ENCODE results near the gene METTL16.

METTL16 gene

GRCh38 chr17:2419486-2419885 is 92.2 kb downstream of the METTL16 start:
- TF ChIP-seq CTCF (IDR thresholded peaks at IDR 0.05; ENCODE audit: low read depth, low read length): no peak
- DNase-seq (ENCODE audit: low read depth in 2 of 2): no peak
- no peak overlapping the region for H3K4me3 ChIP-seq (replicated peaks in 1 of 2; ENCODE audit: low read depth in 2 of 2, low read length in 2 of 2)

- no peak overlapping the region for H3K4me3 ChIP-seq (replicated peaks in 1 of 2; ENCODE audit: low read depth in 2 of 2, low read length in 2 of 2)
- TF ChIP-seq CTCF (IDR thresholded peaks at IDR 0.05; ENCODE audit: low read depth, low read length): no peak
- DNase-seq (ENCODE audit: low read depth in 2 of 2): no peak
Observed at GRCh38 chr17:2418572-2418971, 93.1 kb downstream of the METTL16 start.

- peak; percentile 93 to 94 for DNase-seq (ENCODE audit: low read depth in 2 of 2)
- H3K4me3 ChIP-seq (replicated peaks in 1 of 2; ENCODE audit: low read depth in 2 of 2, low read length in 2 of 2): no peak overlapping the region
- peak; percentile 93 for TF ChIP-seq CTCF (IDR thresholded peaks at IDR 0.05; ENCODE audit: low read depth, low read length)
Observed at GRCh38 chr17:2416010-2416734, 95.5 kb downstream of the METTL16 start.

- H3K4me3 ChIP-seq (replicated peaks in 1 of 2; ENCODE audit: low read depth in 2 of 2, low read length in 2 of 2): no peak overlapping the region
- TF ChIP-seq CTCF (IDR thresholded peaks at IDR 0.05; ENCODE audit: low read depth, low read length): no peak
- no peak for DNase-seq (ENCODE audit: low read depth in 2 of 2)
Observed at GRCh38 chr17:2415081-2415480, 96.6 kb downstream of the METTL16 start.

GRCh38 chr17:2414446-2415064 is 97.1 kb downstream of the METTL16 start:
- DNase-seq (ENCODE audit: low read depth in 2 of 2): no peak
- H3K4me3 ChIP-seq (replicated peaks in 1 of 2; ENCODE audit: low read depth in 2 of 2, low read length in 2 of 2): no peak overlapping the region
- no peak for TF ChIP-seq CTCF (IDR thresholded peaks at IDR 0.05; ENCODE audit: low read depth, low read length)

GRCh38 chr17:2412561-2413021 is 99.1 kb downstream of the METTL16 start:
- no peak for TF ChIP-seq CTCF (IDR thresholded peaks at IDR 0.05; ENCODE audit: low read depth, low read length)
- DNase-seq (ENCODE audit: low read depth in 2 of 2): peak; percentile 42 to 67
- H3K4me3 ChIP-seq (replicated peaks in 1 of 2; ENCODE audit: low read depth in 2 of 2, low read length in 2 of 2): no peak overlapping the region

All from cardiac fibroblast (primary cell).